ENCODE measurements around the gene CREB5. TPM values are rescaled to one million over a fixed set of nuclear protein-coding genes. Genes with fewer than 3 reads are reported as not detected.

CREB5 gene
- total and polyA plus RNA-seq, 2 experiments from 2014 or later, result 2.4 to 4.4 TPM

DNA sequence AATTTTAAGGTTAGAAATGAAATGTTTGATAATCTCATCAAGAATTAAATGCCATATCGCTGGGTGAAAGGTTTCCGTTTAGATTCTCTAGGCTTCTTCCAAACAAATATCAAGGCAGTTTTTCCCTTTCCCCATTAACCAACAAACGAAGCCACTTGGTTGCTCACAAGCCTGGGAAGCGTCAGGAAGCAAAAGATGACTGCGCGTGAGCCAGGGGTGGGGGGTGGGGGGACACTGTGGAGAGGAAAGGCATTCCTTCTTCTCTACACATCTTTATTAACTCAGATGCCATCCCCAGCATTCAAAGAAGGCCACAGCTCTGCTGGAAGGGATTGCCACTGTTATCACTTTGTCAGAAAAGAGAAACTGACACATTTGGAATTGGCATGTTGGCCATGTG is 338.7 kb downstream of the CREB5 start:
- no peak overlapping the region for H3K4me3 Mint-ChIP-seq
- TF ChIP-seq, protein P1, sequence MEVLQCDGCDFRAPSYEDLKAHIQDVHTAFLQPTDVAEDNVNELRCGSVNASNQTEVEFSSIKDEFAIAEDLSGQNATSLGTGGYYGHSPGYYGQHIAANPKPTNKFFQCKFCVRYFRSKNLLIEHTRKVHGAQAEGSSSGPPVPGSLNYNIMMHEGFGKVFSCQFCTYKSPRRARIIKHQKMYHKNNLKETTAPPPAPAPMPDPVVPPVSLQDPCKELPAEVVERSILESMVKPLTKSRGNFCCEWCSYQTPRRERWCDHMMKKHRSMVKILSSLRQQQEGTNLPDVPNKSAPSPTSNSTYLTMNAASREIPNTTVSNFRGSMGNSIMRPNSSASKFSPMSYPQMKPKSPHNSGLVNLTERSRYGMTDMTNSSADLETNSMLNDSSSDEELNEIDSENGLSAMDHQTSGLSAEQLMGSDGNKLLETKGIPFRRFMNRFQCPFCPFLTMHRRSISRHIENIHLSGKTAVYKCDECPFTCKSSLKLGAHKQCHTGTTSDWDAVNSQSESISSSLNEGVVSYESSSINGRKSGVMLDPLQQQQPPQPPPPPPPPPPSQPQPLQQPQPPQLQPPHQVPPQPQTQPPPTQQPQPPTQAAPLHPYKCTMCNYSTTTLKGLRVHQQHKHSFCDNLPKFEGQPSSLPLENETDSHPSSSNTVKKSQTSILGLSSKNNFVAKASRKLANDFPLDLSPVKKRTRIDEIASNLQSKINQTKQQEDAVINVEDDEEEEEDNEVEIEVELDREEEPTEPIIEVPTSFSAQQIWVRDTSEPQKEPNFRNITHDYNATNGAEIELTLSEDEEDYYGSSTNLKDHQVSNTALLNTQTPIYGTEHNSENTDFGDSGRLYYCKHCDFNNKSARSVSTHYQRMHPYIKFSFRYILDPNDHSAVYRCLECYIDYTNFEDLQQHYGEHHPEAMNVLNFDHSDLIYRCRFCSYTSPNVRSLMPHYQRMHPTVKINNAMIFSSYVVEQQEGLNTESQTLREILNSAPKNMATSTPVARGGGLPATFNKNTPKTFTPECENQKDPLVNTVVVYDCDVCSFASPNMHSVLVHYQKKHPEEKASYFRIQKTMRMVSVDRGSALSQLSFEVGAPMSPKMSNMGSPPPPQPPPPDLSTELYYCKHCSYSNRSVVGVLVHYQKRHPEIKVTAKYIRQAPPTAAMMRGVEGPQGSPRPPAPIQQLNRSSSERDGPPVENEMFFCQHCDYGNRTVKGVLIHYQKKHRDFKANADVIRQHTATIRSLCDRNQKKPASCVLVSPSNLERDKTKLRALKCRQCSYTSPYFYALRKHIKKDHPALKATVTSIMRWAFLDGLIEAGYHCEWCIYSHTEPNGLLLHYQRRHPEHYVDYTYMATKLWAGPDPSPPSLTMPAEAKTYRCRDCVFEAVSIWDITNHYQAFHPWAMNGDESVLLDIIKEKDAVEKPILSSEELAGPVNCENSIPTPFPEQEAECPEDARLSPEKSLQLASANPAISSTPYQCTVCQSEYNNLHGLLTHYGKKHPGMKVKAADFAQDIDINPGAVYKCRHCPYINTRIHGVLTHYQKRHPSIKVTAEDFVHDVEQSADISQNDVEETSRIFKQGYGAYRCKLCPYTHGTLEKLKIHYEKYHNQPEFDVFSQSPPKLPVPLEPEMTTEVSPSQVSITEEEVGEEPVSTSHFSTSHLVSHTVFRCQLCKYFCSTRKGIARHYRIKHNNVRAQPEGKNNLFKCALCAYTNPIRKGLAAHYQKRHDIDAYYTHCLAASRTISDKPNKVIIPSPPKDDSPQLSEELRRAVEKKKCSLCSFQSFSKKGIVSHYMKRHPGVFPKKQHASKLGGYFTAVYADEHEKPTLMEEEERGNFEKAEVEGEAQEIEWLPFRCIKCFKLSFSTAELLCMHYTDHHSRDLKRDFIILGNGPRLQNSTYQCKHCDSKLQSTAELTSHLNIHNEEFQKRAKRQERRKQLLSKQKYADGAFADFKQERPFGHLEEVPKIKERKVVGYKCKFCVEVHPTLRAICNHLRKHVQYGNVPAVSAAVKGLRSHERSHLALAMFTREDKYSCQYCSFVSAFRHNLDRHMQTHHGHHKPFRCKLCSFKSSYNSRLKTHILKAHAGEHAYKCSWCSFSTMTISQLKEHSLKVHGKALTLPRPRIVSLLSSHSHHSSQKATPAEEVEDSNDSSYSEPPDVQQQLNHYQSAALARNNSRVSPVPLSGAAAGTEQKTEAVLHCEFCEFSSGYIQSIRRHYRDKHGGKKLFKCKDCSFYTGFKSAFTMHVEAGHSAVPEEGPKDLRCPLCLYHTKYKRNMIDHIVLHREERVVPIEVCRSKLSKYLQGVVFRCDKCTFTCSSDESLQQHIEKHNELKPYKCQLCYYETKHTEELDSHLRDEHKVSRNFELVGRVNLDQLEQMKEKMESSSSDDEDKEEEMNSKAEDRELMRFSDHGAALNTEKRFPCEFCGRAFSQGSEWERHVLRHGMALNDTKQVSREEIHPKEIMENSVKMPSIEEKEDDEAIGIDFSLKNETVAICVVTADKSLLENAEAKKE (CRISPR knock-in tag; IDR thresholded peaks at IDR 0.05), result no peak
- TF ChIP-seq JUNB (IDR thresholded peaks at IDR 0.05; ENCODE audit: unreplicated experiment) (no peak), NANOG (IDR thresholded peaks at IDR 0.05; ENCODE audit: borderline replicate concordance) (no peak), ZNF331 (CRISPR knock-in tag; IDR thresholded peaks at IDR 0.05; ENCODE audit: low read depth) (no peak)
- TF ChIP-seq, protein P2, sequence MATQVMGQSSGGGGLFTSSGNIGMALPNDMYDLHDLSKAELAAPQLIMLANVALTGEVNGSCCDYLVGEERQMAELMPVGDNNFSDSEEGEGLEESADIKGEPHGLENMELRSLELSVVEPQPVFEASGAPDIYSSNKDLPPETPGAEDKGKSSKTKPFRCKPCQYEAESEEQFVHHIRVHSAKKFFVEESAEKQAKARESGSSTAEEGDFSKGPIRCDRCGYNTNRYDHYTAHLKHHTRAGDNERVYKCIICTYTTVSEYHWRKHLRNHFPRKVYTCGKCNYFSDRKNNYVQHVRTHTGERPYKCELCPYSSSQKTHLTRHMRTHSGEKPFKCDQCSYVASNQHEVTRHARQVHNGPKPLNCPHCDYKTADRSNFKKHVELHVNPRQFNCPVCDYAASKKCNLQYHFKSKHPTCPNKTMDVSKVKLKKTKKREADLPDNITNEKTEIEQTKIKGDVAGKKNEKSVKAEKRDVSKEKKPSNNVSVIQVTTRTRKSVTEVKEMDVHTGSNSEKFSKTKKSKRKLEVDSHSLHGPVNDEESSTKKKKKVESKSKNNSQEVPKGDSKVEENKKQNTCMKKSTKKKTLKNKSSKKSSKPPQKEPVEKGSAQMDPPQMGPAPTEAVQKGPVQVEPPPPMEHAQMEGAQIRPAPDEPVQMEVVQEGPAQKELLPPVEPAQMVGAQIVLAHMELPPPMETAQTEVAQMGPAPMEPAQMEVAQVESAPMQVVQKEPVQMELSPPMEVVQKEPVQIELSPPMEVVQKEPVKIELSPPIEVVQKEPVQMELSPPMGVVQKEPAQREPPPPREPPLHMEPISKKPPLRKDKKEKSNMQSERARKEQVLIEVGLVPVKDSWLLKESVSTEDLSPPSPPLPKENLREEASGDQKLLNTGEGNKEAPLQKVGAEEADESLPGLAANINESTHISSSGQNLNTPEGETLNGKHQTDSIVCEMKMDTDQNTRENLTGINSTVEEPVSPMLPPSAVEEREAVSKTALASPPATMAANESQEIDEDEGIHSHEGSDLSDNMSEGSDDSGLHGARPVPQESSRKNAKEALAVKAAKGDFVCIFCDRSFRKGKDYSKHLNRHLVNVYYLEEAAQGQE (IDR thresholded peaks at IDR 0.05; ENCODE audit: unreplicated experiment), result no peak
- peak; percentile 36 for DNase-seq (ENCODE audit: low spot score)

More for the DNA sequence above, 338.7 kb downstream of the CREB5 start:
- ATAC-seq, result no peak; the same call in 2 of the 3 replicates
- Histone ChIP-seq H4K20me1 (replicated peaks; ENCODE audit: insufficient read depth) (no peaks in the 10 kb centered on the region), H3K79me2 (replicated peaks; ENCODE audit: insufficient read depth) (no peaks in the 10 kb centered on the region), H3K9me2 (ENCODE audit: insufficient read depth) (no peaks in the 10 kb centered on the region; the same call in 1 of the 2 replicates), H3K27me3 (ENCODE audit: insufficient read depth) (no peaks in the 10 kb centered on the region), H3K4me2 (no peak overlapping the region), H3K27ac (ENCODE audit: low read depth) (no peak overlapping the region), H3K4me1 (ENCODE audit: insufficient read depth) (no peaks in the 10 kb centered on the region), H2AFZ (peak overlapping the region; percentile 2; the same call in 1 of the 2 replicates), H3K36me3 (ENCODE audit: insufficient read depth) (no peaks in the 10 kb centered on the region), H3F3A (replicated peaks; ENCODE audit: low read depth) (no peaks in the 10 kb centered on the region), H3K4me3 (no peak overlapping the region)
- Mint-ChIP-seq H3K27me3 (ENCODE audit: insufficient read depth, low read depth, poor library complexity) (no peaks in the 10 kb centered on the region), H3K9me3 (no peaks in the 10 kb centered on the region), H3K36me3 (ENCODE audit: low read depth) (no peaks in the 10 kb centered on the region), H3K4me1 (peaks cover 20% of the 10 kb centered on the region), H3K27ac (no peak overlapping the region)
